HG03342 (cell line): Measurements from ENCODE around the gene MATK.
"Not testable (repeated sequence)": the region's sequence is repeated elsewhere in the genome, so short reads cannot be mapped to it uniquely, and the experiment has no call there.

Source experiments
- ATAC-seq: cut with Tn5 transposase; IDR thresholded peaks from one replicate; pipeline ENCODE4 v1.9.1; 2021; ENCODE audit warnings: mild to moderate bottlenecking, moderate library complexity; ENCODE audit not compliant: unreplicated experiment

The MATK gene

DNA sequence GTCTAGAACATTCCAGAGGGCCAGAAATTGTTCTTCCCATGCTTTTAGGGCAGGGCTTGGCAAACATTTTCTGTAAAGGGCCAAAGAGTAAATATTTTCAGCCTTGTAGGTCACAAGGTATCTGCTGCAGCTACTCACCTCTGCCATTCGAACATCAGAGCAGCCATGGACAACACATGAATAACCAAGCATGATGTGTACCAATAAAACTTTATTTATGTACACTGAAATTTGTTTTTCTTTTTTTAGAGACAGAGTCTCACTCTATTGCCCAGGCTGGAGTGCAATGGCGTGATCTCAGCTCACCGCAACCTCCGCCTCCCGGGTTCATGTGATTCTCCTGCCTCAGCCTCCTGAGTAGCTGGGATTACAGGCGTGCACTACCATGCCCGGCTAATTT lies 28.5 kb downstream of the MATK start:
- ATAC-seq = not testable (repeated sequence)

DNA sequence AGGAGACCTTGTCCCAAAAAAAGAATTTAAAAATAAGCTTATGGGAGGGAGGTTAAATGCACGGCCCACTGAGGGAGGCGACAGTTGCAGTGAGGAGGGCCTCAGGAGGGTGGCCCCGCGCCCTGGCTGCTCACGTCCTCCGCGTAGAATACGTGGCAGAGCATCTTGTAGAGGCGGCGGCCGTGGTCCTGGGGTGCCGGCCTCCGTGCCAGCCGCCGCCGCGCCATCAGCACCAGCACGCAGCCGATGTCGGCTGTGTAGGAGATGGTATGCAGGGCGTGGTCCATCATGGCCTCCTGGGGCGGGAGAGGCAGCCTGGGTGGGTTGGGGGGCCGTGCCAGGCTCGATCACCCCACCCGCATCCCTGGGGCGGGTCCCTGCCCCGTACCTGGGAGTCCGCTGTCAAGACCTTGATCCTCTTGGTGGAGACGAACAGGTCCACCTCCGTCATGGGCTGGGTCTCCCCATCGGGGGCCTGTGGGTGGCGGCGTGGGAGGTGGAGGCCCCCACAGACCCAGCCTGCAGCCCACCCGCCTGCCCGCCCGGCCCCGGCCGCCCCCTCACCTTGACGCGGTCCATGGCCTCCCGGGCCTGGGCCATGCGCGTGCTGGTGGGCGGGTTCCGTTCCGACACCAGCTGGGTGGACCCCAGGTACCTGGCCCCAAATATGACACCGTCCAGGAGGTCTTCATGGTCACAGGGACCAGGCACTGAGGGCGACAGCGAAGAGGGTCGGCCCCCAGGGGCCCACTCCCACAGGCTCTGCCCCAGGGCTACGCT lies 32.4 kb downstream of the MATK start:
- no peak for ATAC-seq

GRCh38 chr19:3752492-3752891 lies 33.7 kb downstream of the MATK start:
- ATAC-seq = no peak

DNA sequence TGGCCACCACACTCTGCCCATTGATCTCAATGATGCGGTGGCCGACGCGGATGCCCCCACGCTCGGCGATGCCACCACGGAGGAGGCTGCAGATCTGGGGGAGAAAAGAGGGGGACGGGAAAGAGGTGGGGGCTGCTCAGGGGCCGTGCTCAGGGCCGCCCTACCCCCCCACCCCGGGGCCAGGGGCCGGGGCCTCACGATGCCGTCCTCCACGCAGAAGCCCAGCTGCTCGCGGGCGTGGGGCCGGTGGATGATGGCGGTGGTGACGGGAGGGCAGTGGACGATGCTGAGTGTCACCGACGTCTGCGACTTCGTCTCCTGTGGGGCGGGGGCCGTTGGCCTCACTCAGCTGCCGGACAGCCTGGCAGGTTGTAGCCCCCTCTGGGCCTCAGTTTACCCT lies 34.9 kb downstream of the MATK start:
- no peak for ATAC-seq

- ATAC-seq = no peak
These were observed 36.0 kb downstream of the MATK start for GRCh38 chr19:3750211-3750610.

GRCh38 chr19:3748965-3749364 lies 37.2 kb downstream of the MATK start:
- ATAC-seq = no peak

GRCh38 chr19:3746371-3747056 lies 39.7 kb downstream of the MATK start:
- ATAC-seq = no peak

DNA sequence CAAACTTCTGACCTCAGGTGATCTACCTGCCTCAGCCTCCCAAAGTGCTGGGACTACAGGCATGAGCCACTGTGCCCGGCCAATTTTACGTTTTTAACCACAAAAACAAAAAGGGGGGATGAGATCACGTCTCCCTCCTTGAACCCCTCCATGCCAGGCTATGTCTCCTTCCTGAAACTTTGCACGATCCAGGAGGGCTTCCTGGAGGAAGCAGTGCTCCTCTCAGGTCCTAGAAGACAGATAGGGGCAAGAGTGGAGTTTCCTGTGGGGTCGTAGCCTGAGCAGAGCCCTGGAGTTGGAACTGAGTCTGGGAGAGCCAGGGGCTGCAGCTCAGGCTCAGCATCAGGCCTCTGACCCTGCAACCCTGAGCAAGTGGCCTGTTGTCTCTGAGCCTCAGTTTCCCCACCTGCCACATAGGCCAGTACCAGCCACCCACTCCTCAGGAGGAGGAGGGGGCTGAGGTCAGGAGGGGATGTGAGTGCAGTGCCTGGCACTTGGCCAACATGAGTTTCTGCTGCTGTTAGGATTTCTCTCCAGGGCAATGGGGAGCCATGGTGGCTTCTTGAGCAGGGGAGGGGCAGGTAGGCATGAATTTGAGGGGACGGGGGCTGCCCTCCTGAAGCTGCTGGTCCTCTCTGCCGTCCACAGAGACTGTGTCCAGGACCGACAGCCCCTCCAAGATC lies 40.7 kb downstream of the MATK start:
- ATAC-seq = no peak

DNA sequence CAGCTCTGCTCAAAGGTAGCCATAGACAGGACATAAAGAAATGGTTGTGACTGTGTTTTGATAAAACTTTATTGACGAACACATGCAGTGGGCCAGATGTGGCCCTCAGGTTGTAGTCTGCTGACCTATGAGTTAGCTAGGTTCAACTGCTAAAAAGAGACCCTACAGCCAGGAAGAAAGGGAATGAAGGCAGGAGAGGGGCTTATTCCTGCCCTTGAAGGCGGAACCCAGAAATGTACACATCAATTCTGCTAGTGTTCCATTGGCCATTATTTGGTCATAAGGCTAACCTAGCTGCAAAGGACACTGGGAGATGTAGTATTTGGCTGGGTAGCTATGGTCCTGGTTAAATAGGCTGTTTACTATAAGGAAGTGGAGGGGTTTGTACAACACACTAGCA lies 42.7 kb downstream of the MATK start:
- no peak for ATAC-seq

- ATAC-seq = no peak
These were observed 45.8 kb downstream of the MATK start for GRCh38 chr19:3740431-3740830.

DNA sequence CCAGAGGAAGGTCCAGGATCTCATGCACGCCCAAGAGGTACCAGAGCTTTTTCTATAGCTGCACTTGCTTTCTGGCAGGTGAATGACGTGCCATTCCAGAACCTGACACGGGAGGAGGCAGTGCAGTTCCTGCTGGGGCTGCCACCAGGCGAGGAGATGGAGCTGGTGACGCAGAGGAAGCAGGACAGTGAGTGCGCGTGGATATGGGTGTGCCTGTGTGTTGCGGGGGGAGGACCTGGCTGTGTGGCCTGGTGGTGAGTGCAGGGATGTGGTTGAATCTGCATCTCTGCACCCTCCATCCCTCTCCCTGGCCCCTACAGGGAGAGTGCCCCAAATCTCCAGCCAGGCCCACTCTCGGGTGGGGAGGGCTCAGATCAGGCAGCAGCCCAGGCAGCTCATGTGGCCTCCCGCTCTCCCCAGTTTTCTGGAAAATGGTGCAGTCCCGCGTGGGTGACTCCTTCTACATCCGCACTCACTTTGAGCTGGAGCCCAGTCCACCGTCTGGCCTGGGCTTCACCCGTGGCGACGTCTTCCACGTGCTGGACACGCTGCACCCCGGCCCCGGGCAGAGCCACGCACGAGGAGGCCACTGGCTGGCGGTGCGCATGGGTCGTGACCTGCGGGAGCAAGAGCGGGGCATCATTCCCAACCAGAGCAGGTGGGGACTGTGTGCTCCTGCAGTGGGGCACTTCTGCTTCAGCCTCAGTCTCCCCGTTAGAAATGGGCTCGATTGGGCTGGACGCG lies 47.5 kb downstream of the MATK start:
- ATAC-seq = no peak

- ATAC-seq = no peak
These were observed 48.5 kb downstream of the MATK start for GRCh38 chr19:3737487-3738205.

GRCh38 chr19:3736106-3736724 lies 50.0 kb downstream of the MATK start:
- no peak for ATAC-seq

DNA sequence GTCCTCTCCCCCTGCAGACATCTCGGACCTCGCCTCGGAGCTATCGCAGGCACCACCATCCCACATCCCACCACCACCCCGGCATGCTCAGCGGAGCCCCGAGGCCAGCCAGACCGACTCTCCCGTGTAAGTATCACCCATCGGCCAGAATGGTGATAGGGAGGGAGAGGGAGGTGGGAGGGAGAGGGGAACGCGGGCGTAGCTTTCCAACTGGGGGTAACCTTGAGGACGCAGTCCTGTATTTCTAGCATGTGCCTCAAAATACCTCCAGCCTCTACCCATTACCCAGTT lies 51.9 kb downstream of the MATK start:
- no peak for ATAC-seq

- no peak for ATAC-seq
These were observed 52.5 kb downstream of the MATK start for GRCh38 chr19:3733549-3734309.

GRCh38 chr19:3732108-3732507 lies 54.1 kb downstream of the MATK start:
- no peak for ATAC-seq

- ATAC-seq = no peak
These were observed 55.7 kb downstream of the MATK start for GRCh38 chr19:3730457-3730958.
